HG03442 (cell line): ENCODE measurements around the gene ANKLE2.
"Not testable (repeated sequence)": the region's sequence is repeated elsewhere in the genome, so short reads cannot be mapped to it uniquely, and the experiment has no call there.

ENCODE experiments used
- ATAC-seq: cut with Tn5 transposase; IDR thresholded peaks from one replicate; pipeline ENCODE4 v1.9.1; 2021; ENCODE audit warnings: mild to moderate bottlenecking, moderate library complexity; ENCODE audit not compliant: unreplicated experiment

The ANKLE2 gene

GRCh38 chr12:132761032-132761920 lies at the start of gene ANKLE2:
Gene ANKLE2, minus strand, starts transcription at chr12:132761832. Its CDS starts 34 bp downstream, at chr12:132761798.
- ATAC-seq, result peak; percentile 32

- not testable (repeated sequence) for ATAC-seq
Measured at GRCh38 chr12:132809391-132809790, 47.8 kb upstream of the ANKLE2 start.

- ATAC-seq, result no peak
Measured at GRCh38 chr12:132807295-132808092, 45.9 kb upstream of the ANKLE2 start.

GRCh38 chr12:132806857-132807256 lies 45.2 kb upstream of the ANKLE2 start:
- ATAC-seq, result no peak

GRCh38 chr12:132804426-132804861 lies 42.8 kb upstream of the ANKLE2 start:
- no peak for ATAC-seq

- ATAC-seq, result no peak
Measured at GRCh38 chr12:132803888-132804287, 42.3 kb upstream of the ANKLE2 start.

- no peak for ATAC-seq
Measured at GRCh38 chr12:132803125-132803524, 41.5 kb upstream of the ANKLE2 start.

GRCh38 chr12:132801741-132802140 lies 40.1 kb upstream of the ANKLE2 start:
- ATAC-seq, result no peak

GRCh38 chr12:132798836-132799235 lies 37.2 kb upstream of the ANKLE2 start:
- no peak for ATAC-seq

- ATAC-seq, result no peak
Measured at GRCh38 chr12:132797820-132798570, 36.4 kb upstream of the ANKLE2 start.

- ATAC-seq, result no peak
Measured at GRCh38 chr12:132795847-132796246, 34.2 kb upstream of the ANKLE2 start.

GRCh38 chr12:132791940-132792339 lies 30.3 kb upstream of the ANKLE2 start:
- not testable (repeated sequence) for ATAC-seq

GRCh38 chr12:132789099-132789471 lies 27.5 kb upstream of the ANKLE2 start:
- ATAC-seq, result no peak

GRCh38 chr12:132788375-132789098 lies 26.9 kb upstream of the ANKLE2 start:
- ATAC-seq, result no peak

- no peak for ATAC-seq
Measured at GRCh38 chr12:132787877-132788276, 26.2 kb upstream of the ANKLE2 start.

GRCh38 chr12:132786192-132786591 lies 24.6 kb upstream of the ANKLE2 start:
- no peak for ATAC-seq

- ATAC-seq, result no peak
Measured at GRCh38 chr12:132784580-132784979, 22.9 kb upstream of the ANKLE2 start.

GRCh38 chr12:132783917-132784531 lies 22.4 kb upstream of the ANKLE2 start:
- no peak for ATAC-seq

GRCh38 chr12:132781938-132782337 lies 20.3 kb upstream of the ANKLE2 start:
- no peak for ATAC-seq

GRCh38 chr12:132779781-132780353 lies 18.2 kb upstream of the ANKLE2 start:
- no peak for ATAC-seq
